ENCODE results near the gene POLR1D. TPM values are rescaled to one million over a fixed set of nuclear protein-coding genes. Genes with fewer than 3 reads are reported as not detected.

POLR1D gene
- total RNA-seq, 1 experiment from 2014 or later = 198 TPM

- TF ChIP-seq NR1H2 (CRISPR knock-in tag; IDR thresholded peaks at IDR 0.05) (no peak), E2F1 (CRISPR knock-in tag; IDR thresholded peaks at IDR 0.05) (no peak), ZNF138 (CRISPR knock-in tag; conservative IDR thresholded peaks at IDR 0.05) (no peak)
Observed at GRCh38 chr13:27661017-27661416, 39.3 kb downstream of the POLR1D start (continued).

- ChIA-PET CTCF (interaction anchor here (0.7 to 3.7 kb wide), 2 partner anchors 130 to 163 kb away, joined by 3 to 24 read pairs; no protein-coding TSS in a partner anchor), POLR2A (no interaction called here)
- H3K9me3 Mint-ChIP-seq = no peaks in the 10 kb centered on the region
- no peaks in the 10 kb centered on the region for H3K27me3 Mint-ChIP-seq (ENCODE audit: low read depth)
- DNase-seq (ENCODE audit: low spot score) = no peak
- no peak overlapping the region for H3K4me3 Mint-ChIP-seq
- ATAC-seq = no peak
- peaks cover 14% of the 10 kb centered on the region for H3K4me1 Mint-ChIP-seq
- TF ChIP-seq ZMAT4 (CRISPR knock-in tag; IDR thresholded peaks at IDR 0.05) (no peak), ZNF263 (CRISPR knock-in tag; IDR thresholded peaks at IDR 0.05; ENCODE audit: low read depth) (no peak), EMX1 (CRISPR knock-in tag; IDR thresholded peaks at IDR 0.05) (no peak), TEAD4 (CRISPR knock-in tag; IDR thresholded peaks at IDR 0.05) (no peak), AR (CRISPR knock-in tag; IDR thresholded peaks at IDR 0.05) (no peak), ZBTB21 (CRISPR knock-in tag; IDR thresholded peaks at IDR 0.05; ENCODE audit: borderline replicate concordance) (no peak), E2F1 (CRISPR knock-in tag; IDR thresholded peaks at IDR 0.05) (no peak), ZNF232 (CRISPR knock-in tag; IDR thresholded peaks at IDR 0.05) (no peak), ZNF281 (CRISPR knock-in tag; IDR thresholded peaks at IDR 0.05) (no peak), KAT7 (CRISPR knock-in tag; IDR thresholded peaks at IDR 0.05; ENCODE audit: borderline replicate concordance) (no peak), E2F4 (CRISPR knock-in tag; IDR thresholded peaks at IDR 0.05; ENCODE audit: borderline replicate concordance, low read depth) (no peak), AFF4 (CRISPR knock-in tag; IDR thresholded peaks at IDR 0.05; ENCODE audit: borderline replicate concordance) (no peak), MYBL2 (CRISPR knock-in tag; IDR thresholded peaks at IDR 0.05) (no peak)
- H3K27ac Mint-ChIP-seq = no peak overlapping the region
- peaks cover 7% of the 10 kb centered on the region; the same call in 1 of the 2 replicates for H3K36me3 Mint-ChIP-seq
Observed at GRCh38 chr13:27662738-27663470, 41.2 kb downstream of the POLR1D start.
